ENCODE measurements around the gene DEFB125.

GRCh38 chr20:61757-62156, 25.7 kb upstream of the DEFB125 start:
- TF ChIP-seq, protein P1, sequence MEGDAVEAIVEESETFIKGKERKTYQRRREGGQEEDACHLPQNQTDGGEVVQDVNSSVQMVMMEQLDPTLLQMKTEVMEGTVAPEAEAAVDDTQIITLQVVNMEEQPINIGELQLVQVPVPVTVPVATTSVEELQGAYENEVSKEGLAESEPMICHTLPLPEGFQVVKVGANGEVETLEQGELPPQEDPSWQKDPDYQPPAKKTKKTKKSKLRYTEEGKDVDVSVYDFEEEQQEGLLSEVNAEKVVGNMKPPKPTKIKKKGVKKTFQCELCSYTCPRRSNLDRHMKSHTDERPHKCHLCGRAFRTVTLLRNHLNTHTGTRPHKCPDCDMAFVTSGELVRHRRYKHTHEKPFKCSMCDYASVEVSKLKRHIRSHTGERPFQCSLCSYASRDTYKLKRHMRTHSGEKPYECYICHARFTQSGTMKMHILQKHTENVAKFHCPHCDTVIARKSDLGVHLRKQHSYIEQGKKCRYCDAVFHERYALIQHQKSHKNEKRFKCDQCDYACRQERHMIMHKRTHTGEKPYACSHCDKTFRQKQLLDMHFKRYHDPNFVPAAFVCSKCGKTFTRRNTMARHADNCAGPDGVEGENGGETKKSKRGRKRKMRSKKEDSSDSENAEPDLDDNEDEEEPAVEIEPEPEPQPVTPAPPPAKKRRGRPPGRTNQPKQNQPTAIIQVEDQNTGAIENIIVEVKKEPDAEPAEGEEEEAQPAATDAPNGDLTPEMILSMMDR (IDR thresholded peaks at IDR 0.05; ENCODE audit: poor library complexity, severe bottlenecking): no peak
- TF ChIP-seq, protein P2, sequence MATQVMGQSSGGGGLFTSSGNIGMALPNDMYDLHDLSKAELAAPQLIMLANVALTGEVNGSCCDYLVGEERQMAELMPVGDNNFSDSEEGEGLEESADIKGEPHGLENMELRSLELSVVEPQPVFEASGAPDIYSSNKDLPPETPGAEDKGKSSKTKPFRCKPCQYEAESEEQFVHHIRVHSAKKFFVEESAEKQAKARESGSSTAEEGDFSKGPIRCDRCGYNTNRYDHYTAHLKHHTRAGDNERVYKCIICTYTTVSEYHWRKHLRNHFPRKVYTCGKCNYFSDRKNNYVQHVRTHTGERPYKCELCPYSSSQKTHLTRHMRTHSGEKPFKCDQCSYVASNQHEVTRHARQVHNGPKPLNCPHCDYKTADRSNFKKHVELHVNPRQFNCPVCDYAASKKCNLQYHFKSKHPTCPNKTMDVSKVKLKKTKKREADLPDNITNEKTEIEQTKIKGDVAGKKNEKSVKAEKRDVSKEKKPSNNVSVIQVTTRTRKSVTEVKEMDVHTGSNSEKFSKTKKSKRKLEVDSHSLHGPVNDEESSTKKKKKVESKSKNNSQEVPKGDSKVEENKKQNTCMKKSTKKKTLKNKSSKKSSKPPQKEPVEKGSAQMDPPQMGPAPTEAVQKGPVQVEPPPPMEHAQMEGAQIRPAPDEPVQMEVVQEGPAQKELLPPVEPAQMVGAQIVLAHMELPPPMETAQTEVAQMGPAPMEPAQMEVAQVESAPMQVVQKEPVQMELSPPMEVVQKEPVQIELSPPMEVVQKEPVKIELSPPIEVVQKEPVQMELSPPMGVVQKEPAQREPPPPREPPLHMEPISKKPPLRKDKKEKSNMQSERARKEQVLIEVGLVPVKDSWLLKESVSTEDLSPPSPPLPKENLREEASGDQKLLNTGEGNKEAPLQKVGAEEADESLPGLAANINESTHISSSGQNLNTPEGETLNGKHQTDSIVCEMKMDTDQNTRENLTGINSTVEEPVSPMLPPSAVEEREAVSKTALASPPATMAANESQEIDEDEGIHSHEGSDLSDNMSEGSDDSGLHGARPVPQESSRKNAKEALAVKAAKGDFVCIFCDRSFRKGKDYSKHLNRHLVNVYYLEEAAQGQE (IDR thresholded peaks at IDR 0.05; ENCODE audit: borderline replicate concordance): no peak
- no peak for TF ChIP-seq POLR2AphosphoS5 (IDR thresholded peaks at IDR 0.05)
- no peak for TF ChIP-seq TAF1 (IDR thresholded peaks at IDR 0.05; ENCODE audit: low read depth)
- no peak for TF ChIP-seq EP300 (conservative IDR thresholded peaks at IDR 0.05; ENCODE audit: poor library complexity, severe bottlenecking)
- TF ChIP-seq EZH2 (IDR thresholded peaks at IDR 0.05; ENCODE audit: borderline replicate concordance, insufficient read depth, low read length, poor library complexity, severe bottlenecking): no peak
- no peak for TF ChIP-seq SMC3 (conservative IDR thresholded peaks at IDR 0.05; ENCODE audit: poor library complexity)
- no peak for TF ChIP-seq RAD21 (conservative IDR thresholded peaks at IDR 0.05)

Data from neural cell (in vitro differentiated cells).